HEK293 (cell line): Measurements from ENCODE around the gene MTIF2.

ENCODE experiments used
- CTCF ChIP-seq: fragments of 450-650 bp; formaldehyde crosslinking; IDR thresholded peaks from 2 replicates; pipeline ENCODE4 v1.5.1; 2016; ENCODE audit warnings: missing biosample characterization, missing genetic modification characterization
- GLI2 ChIP-seq: fragments of 450-650 bp; formaldehyde crosslinking; IDR thresholded peaks from 2 replicates; pipeline ENCODE4; 2017; ENCODE audit warnings: missing biosample characterization, missing genetic modification characterization, low read depth, borderline replicate concordance
- ZNF561 ChIP-seq: fragments of 450-650 bp; IDR thresholded peaks from 2 replicates; pipeline ENCODE4 v1.5.1; 2018; ENCODE audit warnings: missing biosample characterization, missing genetic modification characterization, borderline replicate concordance
- ZNF629 ChIP-seq: fragments of 450-650 bp; formaldehyde crosslinking; IDR thresholded peaks from 2 replicates; pipeline ENCODE4 v1.5.1; 2017; ENCODE audit warnings: missing biosample characterization, missing genetic modification characterization
- ZNF639 ChIP-seq: fragments of 450-650 bp; formaldehyde crosslinking; IDR thresholded peaks from 2 replicates; pipeline ENCODE4 v1.5.1; 2016; ENCODE audit warnings: missing biosample characterization, missing genetic modification characterization

GRCh38 chr2:55239656-55240222, 29.3 kb downstream of the MTIF2 start:
- no peak for TF ChIP-seq ZNF639 (tag by site-specific recombination)
- TF ChIP-seq ZNF629 (tag by site-specific recombination): no peak
- no peak for TF ChIP-seq ZNF561 (tag by site-specific recombination)
- TF ChIP-seq CTCF (tag by site-specific recombination): no peak
- TF ChIP-seq GLI2 (tag by site-specific recombination): no peak
